Uterus (tissue), 4 donors: ENCODE results near the gene UBE2K. TPM values are rescaled to one million over a fixed set of nuclear protein-coding genes. Genes with fewer than 3 reads are reported as not detected.

ENCODE experiments used
- DNase-seq, 2 donors: peaks; one replicate each; pipeline ENCODE4 v3.0.0-alpha.2; 2019 to 2020
- H3K27ac ChIP-seq, 2 donors: fragments of 200-600 bp; sonication (generic); 1 replicate in 1 of 2; 2 replicates in 1 of 2; pipeline ENCODE4 v1.5.1; 2016 to 2018
- H3K27me3 ChIP-seq, 2 donors: fragments of 200-600 bp; sonication (generic); one replicate each; pipeline ENCODE4 v1.5.1; 2018 to 2019; ENCODE audit warnings: control low read depth in 1 of 2
- H3K36me3 ChIP-seq, 2 donors: fragments of 200-600 bp; sonication (generic); one replicate each; pipeline ENCODE4 v1.5.1; 2019; ENCODE audit warnings: control low read depth in 1 of 2
- H3K4me1 ChIP-seq, 2 donors: fragments of 200-600 bp; sonication (generic); one replicate each; pipeline ENCODE4 v1.5.1; 2018 to 2019; ENCODE audit warnings: control low read depth in 1 of 2
- H3K4me3 ChIP-seq, 2 donors: fragments of 200-600 bp; sonication (generic); 1 replicate in 1 of 2; 2 replicates in 1 of 2; pipeline ENCODE4 v1.5.1; 2018 to 2019; ENCODE audit warnings: mild to moderate bottlenecking in 1 of 2
- H3K9me3 ChIP-seq, 2 donors: fragments of 200-600 bp; sonication (generic); one replicate each; pipeline ENCODE4 v1.5.1; 2019; ENCODE audit warnings: control low read depth in 1 of 2
- CTCF ChIP-seq, 4 experiments: fragments of 200-600 bp in 2 of 4; fragments of 450-650 bp in 2 of 4; sonication (generic) in 2 of 4; IDR thresholded peaks; one replicate each; pipeline ENCODE4 v1.5.1; 2016 to 2019; ENCODE audit warnings: antibody characterized with exemption in 4 of 4, mild to moderate bottlenecking in 2 of 4, moderate library complexity in 1 of 4
- POLR2A ChIP-seq, 2 donors: fragments of 450-650 bp; IDR thresholded peaks; one replicate each; pipeline ENCODE4 v1.6.1; 2016; ENCODE audit warnings: antibody characterized with exemption in 2 of 2, mild to moderate bottlenecking in 1 of 2, moderate library complexity in 1 of 2
- intact Hi-C: fragments of 100-400 bp; cut with DNase I; formaldehyde crosslinking; loops from one replicate; pipeline ENCODE4 v1.15.1; 2023; ENCODE audit warnings: low total_unique reads
- total RNA-seq, 4 donors: library from RNA; depleted of rRNA in 3 of 4; stranded (reverse); fragments of >200 nt in 3 of 4; gene quantifications; one replicate each; pipeline versions ENCODE4 v1.1.0 to v1.2.4, GENCODE V29; 2014 to 2023
- donor health status: DM: yes; HTN: yes; CAD: no.

Gene UBE2K
- total RNA-seq, 4 donors from 2014 or later, result 38.8 to 142 (median 61.5) TPM

GRCh38 chr4:39814403-39815185 is 116.7 kb downstream of the UBE2K start:
- H3K4me3 ChIP-seq, result no peak overlapping the region
- DNase-seq, result no peak
- no peaks in the 10 kb centered on the region for H3K27me3 ChIP-seq
- H3K4me1 ChIP-seq, result no peaks in the 10 kb centered on the region
- TF ChIP-seq CTCF (IDR thresholded peaks at IDR 0.05) (no peak), POLR2A (IDR thresholded peaks at IDR 0.05) (no peak)
- intact Hi-C loops, result no loop called here
- no peak overlapping the region for H3K27ac ChIP-seq
- no peaks in the 10 kb centered on the region for H3K9me3 ChIP-seq
- H3K36me3 ChIP-seq, result no peaks in the 10 kb centered on the region

GRCh38 chr4:39818646-39819045 is 120.7 kb downstream of the UBE2K start:
- intact Hi-C loops, result no loop called here
- H3K4me1 ChIP-seq, result no peaks in the 10 kb centered on the region
- TF ChIP-seq POLR2A (IDR thresholded peaks at IDR 0.05) (no peak), CTCF (IDR thresholded peaks at IDR 0.05) (no peak)
- no peaks in the 10 kb centered on the region for H3K9me3 ChIP-seq
- no peaks in the 10 kb centered on the region for H3K27me3 ChIP-seq
- H3K4me3 ChIP-seq, result no peak overlapping the region
- H3K27ac ChIP-seq, result no peak overlapping the region
- no peaks in the 10 kb centered on the region for H3K36me3 ChIP-seq
- no peak for DNase-seq

- H3K36me3 ChIP-seq, result no peaks in the 10 kb centered on the region
- no peak overlapping the region for H3K27ac ChIP-seq
- intact Hi-C loops, result no loop called here
- no peak for TF ChIP-seq CTCF (IDR thresholded peaks at IDR 0.05)
- TF ChIP-seq POLR2A (IDR thresholded peaks at IDR 0.05), result no peak
- no peaks in the 10 kb centered on the region for H3K4me1 ChIP-seq
- H3K27me3 ChIP-seq, result no peaks in the 10 kb centered on the region
- H3K4me3 ChIP-seq, result no peak overlapping the region
- H3K9me3 ChIP-seq, result no peaks in the 10 kb centered on the region
- DNase-seq, result no peak
Observed at GRCh38 chr4:39820186-39820585, 122.2 kb downstream of the UBE2K start.

- no peaks in the 10 kb centered on the region for H3K9me3 ChIP-seq
- H3K4me1 ChIP-seq, result no peaks in the 10 kb centered on the region
- TF ChIP-seq POLR2A (IDR thresholded peaks at IDR 0.05), result no peak
- no peak for TF ChIP-seq CTCF (IDR thresholded peaks at IDR 0.05)
- no peaks in the 10 kb centered on the region for H3K27me3 ChIP-seq
- H3K27ac ChIP-seq, result no peak overlapping the region
- intact Hi-C loops, result no loop called here
- H3K36me3 ChIP-seq, result no peaks in the 10 kb centered on the region
- DNase-seq, result no peak
- no peak overlapping the region for H3K4me3 ChIP-seq
Observed at GRCh38 chr4:39821951-39822350, 124.0 kb downstream of the UBE2K start.

- no peaks in the 10 kb centered on the region for H3K9me3 ChIP-seq
- intact Hi-C loops, result no loop called here
- H3K4me1 ChIP-seq, result no peaks in the 10 kb centered on the region
- TF ChIP-seq CTCF (IDR thresholded peaks at IDR 0.05) (no peak), POLR2A (IDR thresholded peaks at IDR 0.05) (no peak)
- H3K27me3 ChIP-seq, result no peaks in the 10 kb centered on the region
- DNase-seq, result no peak
- H3K4me3 ChIP-seq, result no peak overlapping the region
- no peaks in the 10 kb centered on the region for H3K36me3 ChIP-seq
- H3K27ac ChIP-seq, result no peak overlapping the region
Observed at GRCh38 chr4:39822662-39823061, 124.7 kb downstream of the UBE2K start.
